PC-9 (cell line): ENCODE data around the gene JARID2. TPM values are rescaled to one million over a fixed set of nuclear protein-coding genes. Genes with fewer than 3 reads are reported as not detected.

Experiments used
- BruUV-seq: library from RNA; stranded (reverse); fragments of 400-500 nt; replicated peaks from 2 replicates; lab custom pipeline; 2021; lab: Mats Ljungman, UMichigan
- CTCF ChIA-PET: fragments of 300-600 bp; sonication (Branson Sonifier 250); formaldehyde crosslinking; loops from one replicate; lab custom pipeline; 2022; ENCODE audit warnings: antibody characterized with exemption; lab: Charles Lee
- POLR2A ChIA-PET: fragments of 300-600 bp; sonication (Branson Sonifier 250); formaldehyde crosslinking; loops from one replicate; lab custom pipeline; 2022; ENCODE audit warnings: antibody characterized with exemption; ENCODE audit not compliant: unreplicated experiment; lab: Charles Lee
- DNase-seq, 2 experiments: peaks; one replicate each; pipeline versions ENCODE4 v3.0.0 to v3.0.0-alpha.2; 2015 to 2022; ENCODE audit warnings: mixed read lengths in 1 of 2
- H2AFZ ChIP-seq: fragments of 200-600 bp; sonication (generic); 2 replicates; pipeline ENCODE4 v1.8.1; 2017; ENCODE audit warnings: antibody characterized with exemption
- H3F3A ChIP-seq: fragments of 200-600 bp; sonication (generic); 2 replicates; pipeline ENCODE4 v1.8.1; 2017; ENCODE audit warnings: antibody characterized with exemption, mild to moderate bottlenecking, low read depth; ENCODE audit not compliant: insufficient read depth
- H3K27ac ChIP-seq: fragments of 200-600 bp; sonication (generic); 2 replicates; pipeline ENCODE4 v1.6.1; 2016; ENCODE audit warnings: mixed run types
- H3K27me3 ChIP-seq: fragments of 200-600 bp; sonication (generic); 2 replicates; pipeline ENCODE4 v1.6.1; 2016; ENCODE audit warnings: low read depth, mixed run types; ENCODE audit not compliant: insufficient read depth
- H3K36me3 ChIP-seq: fragments of 200-600 bp; sonication (generic); 2 replicates; pipeline ENCODE4 v1.6.1; 2016; ENCODE audit warnings: low read depth, mixed run types
- H3K4me1 ChIP-seq: fragments of 200-600 bp; sonication (generic); replicated peaks from 2 replicates; pipeline ENCODE4 v1.6.1; 2016; ENCODE audit warnings: mixed run types; ENCODE audit not compliant: insufficient read depth
- H3K4me2 ChIP-seq: fragments of 200-600 bp; sonication (generic); 2 replicates; pipeline ENCODE4 v1.6.1; 2017; ENCODE audit warnings: mixed run types
- H3K4me3 ChIP-seq: fragments of 200-600 bp; sonication (generic); 2 replicates; pipeline ENCODE4 v1.6.1; 2016; ENCODE audit warnings: mixed run types
- H3K79me2 ChIP-seq: fragments of 200-600 bp; sonication (generic); 2 replicates; pipeline ENCODE4 v1.6.1; 2017; ENCODE audit warnings: low read depth, mixed run types
- H3K9me2 ChIP-seq: fragments of 200-600 bp; sonication (generic); 2 replicates; pipeline ENCODE4 v1.8.1; 2017; ENCODE audit warnings: mild to moderate bottlenecking; ENCODE audit not compliant: insufficient read depth
- H3K9me3 ChIP-seq: fragments of 200-600 bp; sonication (generic); 2 replicates; pipeline ENCODE4 v1.8.1; 2016; ENCODE audit warnings: low read depth; ENCODE audit not compliant: insufficient read depth
- H4K20me1 ChIP-seq: fragments of 200-600 bp; sonication (generic); 2 replicates; pipeline ENCODE4 v1.8.1; 2017; ENCODE audit not compliant: insufficient read depth
- CTCF ChIP-seq: fragments of 200-600 bp; sonication (generic); conservative IDR thresholded peaks from 2 replicates; pipeline ENCODE4 v1.6.1; 2017; ENCODE audit warnings: mixed run types, antibody characterized with exemption, mild to moderate bottlenecking, moderate library complexity
- EZH2 ChIP-seq: fragments of 200-600 bp; sonication (generic); IDR thresholded peaks from 2 replicates; pipeline ENCODE4 v1.8.0; 2017; ENCODE audit warnings: antibody characterized with exemption, low read depth
- intact Hi-C: fragments of 100-400 bp; cut with micrococcal nuclease; formaldehyde crosslinking; loops from one replicate; pipeline ENCODE4 v1.10.0; 2022; ENCODE audit not compliant: unreplicated experiment
- total RNA-seq: library from RNA; stranded (reverse); gene quantifications from 2 replicates; pipeline ENCODE4 v1.2.3, GENCODE V29; 2021

Gene JARID2
- total RNA-seq, 1 experiment from 2014 or later: 35.0 TPM

GRCh38 chr6:15515226-15515625 is 269.4 kb downstream of the JARID2 start:
- Histone ChIP-seq H3K4me3 (no peak overlapping the region), H3K79me2 (no peaks in the 10 kb centered on the region), H3K27ac (no peak overlapping the region), H3F3A (no peaks in the 10 kb centered on the region), H3K27me3 (no peaks in the 10 kb centered on the region), H3K4me1 (no peaks in the 10 kb centered on the region), H3K4me2 (no peak overlapping the region), H4K20me1 (no peaks in the 10 kb centered on the region; the same call in 1 of the 2 replicates), H2AFZ (no peak overlapping the region), H3K9me2 (no peaks in the 10 kb centered on the region), H3K36me3 (0 out of 2 replicates have a peak, but pooled peaks cover 3% of the 10 kb centered on the region), H3K9me3 (no peaks in the 10 kb centered on the region)
- DNase-seq: no peak
- POLR2A ChIA-PET: no interaction called here
- BruUV-seq: no TSS peak
- CTCF ChIA-PET: no interaction called here
- intact Hi-C loops: no loop called here
- no peak for TF ChIP-seq EZH2
- TF ChIP-seq CTCF: no peak

- no TSS peak for BruUV-seq
- intact Hi-C loops: no loop called here
Measured at GRCh38 chr6:15515660-15516375, 269.9 kb downstream of the JARID2 start.

GRCh38 chr6:15516378-15516777 is 270.5 kb downstream of the JARID2 start:
- no peak overlapping the region for H3K4me3 ChIP-seq
- H3K36me3 ChIP-seq: peaks cover 6% of the 10 kb centered on the region; the same call in 1 of the 2 replicates
- H4K20me1 ChIP-seq: no peaks in the 10 kb centered on the region
- intact Hi-C loops: no loop called here
- H3K27me3 ChIP-seq: no peaks in the 10 kb centered on the region
- H3K27ac ChIP-seq: no peak overlapping the region
- BruUV-seq: no TSS peak
- DNase-seq: no peak
- TF ChIP-seq EZH2 (no peak), CTCF (no peak)
- no peaks in the 10 kb centered on the region for H3F3A ChIP-seq
- no peaks in the 10 kb centered on the region for H3K9me2 ChIP-seq
- ChIA-PET CTCF (no interaction called here), POLR2A (no interaction called here)
- no peak overlapping the region for H2AFZ ChIP-seq
- no peaks in the 10 kb centered on the region for H3K79me2 ChIP-seq
- H3K9me3 ChIP-seq: no peaks in the 10 kb centered on the region
- no peaks in the 10 kb centered on the region for H3K4me1 ChIP-seq
- no peak overlapping the region for H3K4me2 ChIP-seq

More at GRCh38 chr6:15515660-15516375, 269.9 kb downstream of the JARID2 start:
- H3K27me3 ChIP-seq: no peaks in the 10 kb centered on the region
- no peaks in the 10 kb centered on the region for H3K79me2 ChIP-seq
- no peak overlapping the region for H3K27ac ChIP-seq
- no peak for TF ChIP-seq EZH2
- TF ChIP-seq CTCF: no peak
- no peaks in the 10 kb centered on the region for H3K9me3 ChIP-seq
- no peaks in the 10 kb centered on the region for H3K9me2 ChIP-seq
- no peak overlapping the region for H3K4me3 ChIP-seq
- H3K4me1 ChIP-seq: no peaks in the 10 kb centered on the region
- CTCF ChIA-PET: no interaction called here
- no peak for DNase-seq
- no peak overlapping the region for H3K4me2 ChIP-seq
- H3K36me3 ChIP-seq: peaks cover 3% of the 10 kb centered on the region; the same call in 1 of the 2 replicates
- no peaks in the 10 kb centered on the region; the same call in 1 of the 2 replicates for H4K20me1 ChIP-seq
- no peaks in the 10 kb centered on the region for H3F3A ChIP-seq
- no peak overlapping the region for H2AFZ ChIP-seq
- POLR2A ChIA-PET: no interaction called here
